Body of pancreas (tissue), 4 donors: ENCODE measurements around the gene KCND2. TPM values are rescaled to one million over a fixed set of nuclear protein-coding genes. Genes with fewer than 3 reads are reported as not detected.

Experiments
- ATAC-seq: fragments of 150-250 bp; one replicate; pipeline ENCODE4 v1.9.1; 2016
- DNase-seq, 4 donors: peaks; one replicate each; pipeline ENCODE4 v3.0.0-alpha.2; 2019
- H3K27ac ChIP-seq, 4 donors: fragments of 200-600 bp; sonication (generic); 1 replicate in 3 of 4; 2 replicates in 1 of 4; pipeline versions ENCODE4 v1.5.1 to v1.6.1; 2016 to 2019; ENCODE audit warnings: mild to moderate bottlenecking in 1 of 4, mixed read lengths in 1 of 4, moderate library complexity in 1 of 4
- H3K27me3 ChIP-seq, 2 donors: fragments of 200-600 bp; sonication (generic); one replicate each; pipeline ENCODE4 v1.6.0; 2016; ENCODE audit warnings: mild to moderate bottlenecking in 1 of 2
- H3K36me3 ChIP-seq, 2 donors: fragments of 200-600 bp; sonication (generic); replicated peaks in 1 of 2; 2 replicates each; pipeline ENCODE4 v1.5.1; 2016; ENCODE audit warnings: low read depth in 2 of 2; ENCODE audit not compliant: insufficient read depth in 1 of 2
- H3K4me1 ChIP-seq: fragments of 200-600 bp; sonication (generic); one replicate; pipeline ENCODE4 v1.6.0; 2016
- H3K4me3 ChIP-seq, 2 donors: fragments of 200-600 bp; sonication (generic); 1 replicate in 1 of 2; 2 replicates in 1 of 2; pipeline ENCODE4 v1.5.1; 2016 to 2019
- H3K9me3 ChIP-seq, 3 donors: fragments of 200-600 bp; sonication (generic); 1 replicate in 2 of 3; 2 replicates in 1 of 3; pipeline ENCODE4 v1.5.1; 2016
- CTCF ChIP-seq, 7 experiments: fragments of 450-650 bp in 4 of 7; fragments of 200-600 bp in 3 of 7; sonication (generic) in 3 of 7; IDR thresholded peaks; one replicate each; pipeline ENCODE4 v1.5.1; 2016 to 2019; ENCODE audit warnings: antibody characterized with exemption in 7 of 7
- POLR2A ChIP-seq, 3 donors: fragments of 450-650 bp; IDR thresholded peaks; one replicate each; pipeline ENCODE4 v1.6.1; 2016; ENCODE audit warnings: antibody characterized with exemption in 3 of 3, mild to moderate bottlenecking in 2 of 3
- WGBS, 2 donors: methylation state at CpG; one replicate each; pipeline ENCODE4 v1.1.5; 2017; 5-methylcytosine and 5-hydroxymethylcytosine counted together
- intact Hi-C: fragments of 100-400 bp; cut with DNase I; formaldehyde crosslinking; loops from one replicate; pipeline ENCODE4 v1.15.1; 2023
- total RNA-seq, 2 donors: library from RNA; depleted of rRNA; stranded (reverse); fragments of >200 nt; gene quantifications; one replicate each; pipeline ENCODE4 v1.1.0, GENCODE V29; 2016

The KCND2 gene
- total RNA-seq, 2 donors from 2014 or later: 0.52 to 0.66 TPM

- ATAC-seq (no peak), DNase-seq (no peak)
- no peak for TF ChIP-seq POLR2A (IDR thresholded peaks at IDR 0.05)
- TF ChIP-seq CTCF (IDR thresholded peaks at IDR 0.05): no peak
- Histone ChIP-seq H3K27ac (no peak overlapping the region), H3K9me3 (no peaks in the 10 kb centered on the region), H3K4me1 (no peaks in the 10 kb centered on the region), H3K36me3 (no peaks in the 10 kb centered on the region), H3K4me3 (no peak overlapping the region), H3K27me3 (no peaks in the 10 kb centered on the region)
- WGBS, 2 donors: 84 to 96% methylated on average over 3 of the region's 3 CpGs
- intact Hi-C loops: no loop called here
Measured at GRCh38 chr7:120353171-120353570, 80.2 kb downstream of the KCND2 start.

- DNase-seq (no peak), ATAC-seq (no peak)
- no peaks in the 10 kb centered on the region for H3K27me3 ChIP-seq
- H3K4me3 ChIP-seq: no peak overlapping the region
- intact Hi-C loops: no loop called here
- no peaks in the 10 kb centered on the region for H3K4me1 ChIP-seq
- no peak for TF ChIP-seq POLR2A (IDR thresholded peaks at IDR 0.05)
- H3K27ac ChIP-seq: no peak overlapping the region
- H3K36me3 ChIP-seq: no peaks in the 10 kb centered on the region
- no peaks in the 10 kb centered on the region for H3K9me3 ChIP-seq
Measured at GRCh38 chr7:120360918-120361317, 87.9 kb downstream of the KCND2 start.

GRCh38 chr7:120363414-120363813 lies 90.4 kb downstream of the KCND2 start:
- intact Hi-C loops: no loop called here

GRCh38 chr7:120370954-120371353 lies 98.0 kb downstream of the KCND2 start:
- H3K4me3 ChIP-seq: no peak overlapping the region
- no peaks in the 10 kb centered on the region for H3K36me3 ChIP-seq
- no peaks in the 10 kb centered on the region for H3K9me3 ChIP-seq
- no peaks in the 10 kb centered on the region for H3K4me1 ChIP-seq
- TF ChIP-seq CTCF (IDR thresholded peaks at IDR 0.05) (no peak), POLR2A (IDR thresholded peaks at IDR 0.05) (no peak)
- no peak for ATAC-seq
- H3K27ac ChIP-seq: no peak overlapping the region
- intact Hi-C loops: no loop called here
- no peaks in the 10 kb centered on the region for H3K27me3 ChIP-seq
- 56 to 64% methylated on average over 2 of the region's 2 CpGs for WGBS, 2 donors
- peak in 1 of 4 donors; percentile 5 for DNase-seq

More at GRCh38 chr7:120363414-120363813, 90.4 kb downstream of the KCND2 start:
- Histone ChIP-seq H3K4me3 (no peak overlapping the region), H3K27me3 (no peaks in the 10 kb centered on the region), H3K27ac (no peak overlapping the region), H3K4me1 (no peaks in the 10 kb centered on the region), H3K9me3 (no peaks in the 10 kb centered on the region), H3K36me3 (no peaks in the 10 kb centered on the region)
- DNase-seq (no peak), ATAC-seq (no peak)
- TF ChIP-seq CTCF (IDR thresholded peaks at IDR 0.05) (no peak), POLR2A (IDR thresholded peaks at IDR 0.05) (no peak)

- TF ChIP-seq POLR2A (IDR thresholded peaks at IDR 0.05): no peak
- TF ChIP-seq CTCF (IDR thresholded peaks at IDR 0.05): no peak
- DNase-seq (no peak), ATAC-seq (no peak)
- Histone ChIP-seq H3K4me3 (no peak overlapping the region), H3K36me3 (no peaks in the 10 kb centered on the region), H3K9me3 (no peaks in the 10 kb centered on the region), H3K27ac (no peak overlapping the region), H3K27me3 (no peaks in the 10 kb centered on the region), H3K4me1 (no peaks in the 10 kb centered on the region)
- intact Hi-C loops: no loop called here
Measured at GRCh38 chr7:120373174-120373573, 100.2 kb downstream of the KCND2 start.
